GM19468 (cell line): ENCODE results near the gene CFAP52.
"Not testable (repeated sequence)": the region's sequence is repeated elsewhere in the genome, so short reads cannot be mapped to it uniquely, and the experiment has no call there.

Source experiments
- ATAC-seq: cut with Tn5 transposase; IDR thresholded peaks from one replicate; pipeline ENCODE4 v1.9.1; 2021; ENCODE audit warnings: mild to moderate bottlenecking, moderate library complexity, moderate number of reproducible peaks; ENCODE audit not compliant: unreplicated experiment; ENCODE audit errors: extremely low read depth

Gene CFAP52

DNA sequence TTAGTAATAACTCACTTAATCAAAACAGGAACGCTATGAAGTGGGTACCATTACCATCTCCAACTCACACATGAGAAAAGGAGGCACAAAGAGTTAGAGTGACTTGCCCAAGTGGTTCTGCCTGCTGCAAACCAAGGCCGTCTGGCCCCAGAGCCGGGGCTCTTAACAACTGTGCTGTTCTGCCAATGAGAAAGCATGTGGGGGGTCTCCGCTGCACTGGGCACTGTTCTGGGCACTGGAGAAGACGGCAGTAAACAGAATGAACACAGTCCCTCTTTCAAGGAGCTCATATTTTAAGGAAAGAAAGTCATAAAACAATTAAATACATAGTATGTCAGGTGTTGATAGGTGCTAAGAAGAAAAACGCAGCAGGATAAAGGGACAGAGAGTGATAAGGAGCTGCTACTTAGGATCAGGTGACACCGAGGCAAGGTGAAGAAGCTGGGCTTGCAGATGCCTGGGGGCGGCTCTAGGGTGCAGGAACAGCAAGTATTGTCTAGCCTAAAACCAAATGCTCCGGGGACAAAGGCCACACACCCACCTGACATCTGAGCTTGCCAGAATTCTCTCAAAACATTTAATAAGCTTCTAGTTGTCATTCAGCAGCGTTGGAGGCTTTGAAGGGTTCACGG lies 7.4 kb upstream of the CFAP52 start:
- no peak for ATAC-seq

DNA sequence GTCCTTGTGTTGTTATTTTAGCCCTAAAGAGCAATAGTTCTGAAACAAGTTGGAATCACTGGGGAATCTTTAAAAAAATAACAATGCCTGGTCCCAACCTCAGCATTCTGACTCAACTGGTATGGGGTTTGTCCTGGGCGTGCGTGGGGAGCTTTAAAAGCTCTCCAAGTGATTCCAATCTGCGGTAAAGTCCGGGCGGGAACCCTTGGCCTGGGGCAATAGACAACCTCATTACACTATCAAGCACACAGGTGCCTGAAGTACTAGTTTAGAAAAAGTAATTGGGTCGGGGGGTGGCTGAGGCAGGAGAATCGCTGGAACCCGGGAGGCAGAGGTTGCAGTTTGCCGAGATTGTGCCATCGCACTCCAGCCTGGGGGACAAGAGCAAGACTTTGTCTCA lies 5.2 kb upstream of the CFAP52 start:
- no peak for ATAC-seq

DNA sequence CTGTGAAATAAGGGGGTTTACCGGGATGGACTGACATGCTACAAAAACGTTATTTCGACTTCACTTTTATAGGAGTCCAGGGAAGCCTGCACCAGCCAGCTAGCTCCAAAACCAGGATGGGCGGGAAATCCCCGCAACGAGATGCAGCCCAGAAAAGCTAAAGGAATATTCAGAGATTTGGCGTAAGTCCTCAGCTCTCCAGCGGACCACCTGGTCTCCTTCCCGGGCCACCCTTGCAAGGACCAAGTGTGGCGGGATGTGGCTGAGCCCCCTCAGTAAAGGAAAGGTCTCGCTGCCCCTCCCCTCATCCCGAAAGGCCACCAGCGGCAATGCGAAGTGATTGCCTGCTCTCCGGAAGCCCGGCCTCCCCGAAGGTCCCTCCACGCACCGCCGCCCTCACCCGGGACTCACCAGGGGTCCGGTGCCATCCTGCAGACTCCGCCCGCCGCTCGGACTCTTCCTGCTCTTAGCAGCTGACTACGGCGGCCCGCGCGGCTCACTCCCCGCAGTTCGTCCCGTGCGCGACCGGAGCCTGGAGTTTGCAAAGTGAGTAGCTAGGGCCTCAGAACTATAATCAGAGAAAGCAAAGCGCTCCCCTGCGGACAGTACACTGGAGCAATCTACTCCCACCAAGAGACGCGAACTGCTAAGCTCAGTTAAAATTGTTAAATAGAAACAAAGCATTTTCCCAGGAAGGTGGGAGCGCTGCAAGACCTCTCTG lies 901 bp upstream of the CFAP52 start, which contains the start of gene STX8:
STX8 (minus strand) TSS at position 440 of the 721 bp plus-strand sequence; CDS start at position 428, 12 bp downstream.
- ATAC-seq, result no peak

- no peak for ATAC-seq
Measured at GRCh38 chr17:9577373-9577709, 899 bp downstream of the CFAP52 start.

DNA sequence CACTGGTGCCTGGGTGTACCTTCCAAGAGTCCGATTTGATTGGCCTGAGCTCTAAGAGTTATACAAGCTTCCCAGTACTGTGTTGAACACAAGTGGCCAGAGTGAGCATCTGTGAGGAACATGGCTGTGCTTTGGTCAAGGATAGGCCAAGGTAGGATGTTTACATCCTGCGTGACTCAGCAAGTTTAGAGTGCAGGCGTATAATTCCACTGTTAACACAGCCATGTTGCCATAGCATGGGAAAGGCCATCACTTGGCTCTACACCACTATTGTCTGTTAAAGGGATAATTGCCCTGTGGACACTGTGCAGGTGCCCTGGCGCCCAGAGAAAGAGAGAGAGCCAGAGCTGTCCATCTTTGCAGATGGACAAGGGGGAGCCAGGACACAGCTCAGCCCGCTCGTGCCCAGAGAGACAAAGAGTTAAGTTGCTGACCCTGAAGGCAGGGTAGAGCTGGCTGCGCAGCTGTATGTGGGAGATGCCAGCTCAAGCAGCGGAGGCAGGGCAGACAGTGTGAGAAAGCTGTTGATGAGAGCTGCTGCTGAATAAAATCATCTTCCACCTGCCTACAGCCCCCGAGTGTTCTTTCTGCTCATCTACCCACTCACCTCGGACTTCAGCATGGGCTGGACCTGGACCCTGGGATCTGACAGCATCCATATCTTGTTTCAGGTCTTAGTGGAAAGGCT lies 11.7 kb downstream of the CFAP52 start:
- no peak for ATAC-seq

DNA sequence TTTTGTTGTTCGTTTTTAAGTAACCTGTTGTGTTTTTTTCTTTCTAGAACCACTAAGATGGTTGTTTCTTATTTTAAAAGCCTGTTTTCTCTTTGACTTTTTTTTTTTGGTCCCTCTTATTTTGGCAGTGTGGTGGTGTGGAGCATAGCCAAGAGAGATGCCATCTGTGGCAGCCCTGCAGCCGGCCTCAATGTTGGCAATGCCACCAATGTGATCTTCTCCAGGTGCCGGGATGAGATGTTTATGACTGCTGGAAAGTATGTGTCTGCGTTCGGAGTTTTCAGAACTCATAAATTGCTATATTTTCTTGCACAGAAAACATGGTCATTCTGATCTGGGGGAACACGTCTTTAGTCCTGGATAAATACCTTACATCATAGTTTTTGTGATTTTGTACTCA lies 17.6 kb downstream of the CFAP52 start:
- ATAC-seq, result no peak

DNA sequence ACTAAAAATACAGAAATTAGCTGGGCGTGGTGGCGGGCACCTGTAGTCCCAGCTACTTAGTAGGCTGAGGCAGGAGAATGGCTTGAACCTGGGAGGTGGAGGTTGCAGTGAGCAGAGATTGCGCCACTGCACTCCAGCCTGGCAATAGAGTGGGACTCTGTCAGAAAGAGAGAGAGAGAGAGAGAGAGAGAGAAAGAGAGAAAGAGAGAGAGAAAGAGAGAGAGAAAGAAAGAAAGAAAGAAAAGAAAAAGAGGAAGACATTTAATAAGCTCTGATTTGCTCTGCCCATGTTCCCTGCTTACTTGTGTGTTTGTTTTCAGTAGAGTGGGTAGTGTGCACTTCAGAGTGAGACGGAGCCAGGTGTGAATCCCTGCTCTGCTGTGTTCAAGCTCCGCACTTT lies 21.2 kb downstream of the CFAP52 start:
- ATAC-seq, result not testable (repeated sequence)

DNA sequence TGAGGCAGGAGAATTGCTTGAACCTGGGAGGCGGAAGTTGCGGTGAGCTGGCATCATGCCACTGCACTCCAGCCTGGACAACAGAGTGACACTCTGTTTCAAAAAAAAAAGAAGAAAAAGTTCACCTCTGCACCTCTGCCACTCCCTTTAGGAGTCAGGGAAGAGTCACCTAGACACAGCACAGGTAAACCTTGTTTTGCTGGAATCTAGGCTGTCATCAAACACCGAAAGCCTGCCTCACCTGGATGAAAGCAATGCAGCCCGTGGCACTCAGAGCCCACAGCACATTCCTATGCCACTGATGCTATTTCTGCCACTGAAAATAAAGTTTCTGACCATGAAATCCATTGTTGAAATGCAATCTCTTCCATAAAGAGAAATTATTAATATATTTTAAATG lies 22.2 kb downstream of the CFAP52 start:
- ATAC-seq, result no peak

GRCh38 chr17:9604583-9604982 lies 28.1 kb downstream of the CFAP52 start:
- not testable (repeated sequence) for ATAC-seq

DNA sequence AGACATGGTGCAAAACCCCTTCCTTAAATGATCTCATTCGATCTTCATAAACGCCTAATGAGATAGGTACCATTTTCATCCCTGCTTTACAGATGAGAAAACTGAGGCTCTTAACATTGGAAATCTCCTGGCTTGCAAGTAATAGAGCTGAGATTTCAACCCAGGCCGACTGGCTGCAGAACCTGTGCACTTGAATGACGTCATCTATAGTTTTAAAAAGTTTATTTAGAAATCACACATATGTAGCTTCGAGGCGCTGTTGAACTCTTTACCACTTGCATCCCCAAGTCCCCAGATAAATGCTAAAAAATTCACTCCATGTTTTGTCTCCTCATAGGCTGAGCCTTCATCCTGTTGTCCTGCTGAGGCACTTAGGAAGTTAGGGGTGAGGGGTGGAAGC lies 30.0 kb downstream of the CFAP52 start:
- ATAC-seq, result no peak

DNA sequence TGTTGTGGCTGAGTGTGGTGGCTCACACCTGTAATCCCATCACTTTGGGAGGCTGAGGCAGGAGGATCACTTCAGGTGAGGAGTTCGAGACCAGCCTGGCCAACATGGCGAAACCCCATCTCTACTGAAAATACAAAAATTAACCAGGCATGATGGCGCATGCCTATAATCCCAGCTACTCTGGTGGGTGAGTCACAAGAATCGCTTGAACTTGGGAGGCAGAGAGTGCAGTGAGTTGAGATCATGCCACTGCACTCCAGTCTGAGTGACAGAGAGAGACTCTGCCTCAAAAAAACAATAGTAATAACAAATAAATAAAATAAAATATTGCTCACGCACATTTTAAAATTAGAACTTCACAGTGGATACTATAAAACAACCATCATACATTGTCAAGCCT lies 30.6 kb downstream of the CFAP52 start:
- ATAC-seq, result not testable (repeated sequence)

GRCh38 chr17:9611557-9611956 lies 35.1 kb downstream of the CFAP52 start:
- ATAC-seq, result no peak

DNA sequence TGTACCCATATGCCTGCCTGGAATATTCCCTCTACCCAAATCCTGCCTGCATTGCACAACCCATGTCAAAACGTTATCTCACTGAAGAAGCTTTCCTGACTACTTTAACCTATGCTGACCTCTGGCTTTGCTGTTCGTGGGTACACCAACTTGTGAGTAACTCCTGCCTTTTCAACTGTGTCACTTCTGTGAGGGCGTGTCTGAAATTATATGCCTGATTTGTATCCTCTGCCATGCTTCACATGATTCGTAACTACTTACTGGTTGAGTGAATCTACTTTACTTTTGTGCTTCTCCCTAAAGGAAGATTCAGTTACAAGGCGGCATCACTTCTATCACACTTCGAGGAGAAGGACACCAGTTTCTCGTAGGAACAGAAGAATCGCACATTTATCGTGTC lies 35.6 kb downstream of the CFAP52 start:
- no peak for ATAC-seq

- no peak for ATAC-seq
Measured at GRCh38 chr17:9615486-9615885, 39.0 kb downstream of the CFAP52 start.

DNA sequence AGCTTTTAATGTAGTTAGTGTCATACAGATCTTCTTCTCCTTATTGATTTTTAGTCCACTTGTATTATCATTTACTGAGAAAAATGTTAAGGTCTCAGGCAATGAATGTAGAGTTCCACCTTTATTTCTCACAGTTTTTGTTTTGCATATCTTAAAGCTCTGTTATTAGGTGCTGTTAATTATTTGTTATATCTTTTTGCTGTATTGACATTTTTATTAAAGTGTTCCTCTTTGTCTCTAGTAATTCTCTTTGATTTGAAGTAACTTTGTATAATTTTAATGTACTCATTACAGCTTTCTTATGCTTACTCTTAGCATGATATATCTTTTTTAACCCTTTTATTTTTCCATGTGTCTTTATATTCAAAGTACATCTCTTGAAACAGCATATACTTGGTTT lies 46.5 kb downstream of the CFAP52 start:
- ATAC-seq, result no peak

GRCh38 chr17:9628509-9628908 lies 52.1 kb downstream of the CFAP52 start:
- ATAC-seq, result no peak

DNA sequence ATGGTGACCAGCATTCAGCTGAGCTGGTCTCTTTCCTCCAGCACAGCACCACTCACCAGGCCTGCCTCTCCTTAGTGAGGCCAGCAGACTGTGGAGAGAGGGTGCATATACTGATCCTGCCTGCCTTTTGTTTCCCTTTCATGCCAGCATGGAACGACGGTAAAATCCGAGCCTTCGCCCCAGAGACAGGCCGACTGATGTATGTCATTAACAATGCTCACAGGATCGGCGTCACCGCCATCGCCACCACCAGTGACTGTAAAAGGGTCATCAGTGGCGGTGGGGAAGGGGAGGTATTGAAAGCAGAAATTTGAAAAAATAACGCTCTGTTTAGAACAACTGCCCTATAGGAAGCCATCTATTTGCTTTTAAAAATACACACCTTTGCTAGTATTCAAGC lies 56.3 kb downstream of the CFAP52 start:
- ATAC-seq, result no peak

- no peak for ATAC-seq
Measured at GRCh38 chr17:9635340-9635739, 58.9 kb downstream of the CFAP52 start.

GRCh38 chr17:9636501-9636900 lies 60.1 kb downstream of the CFAP52 start:
- ATAC-seq, result no peak

DNA sequence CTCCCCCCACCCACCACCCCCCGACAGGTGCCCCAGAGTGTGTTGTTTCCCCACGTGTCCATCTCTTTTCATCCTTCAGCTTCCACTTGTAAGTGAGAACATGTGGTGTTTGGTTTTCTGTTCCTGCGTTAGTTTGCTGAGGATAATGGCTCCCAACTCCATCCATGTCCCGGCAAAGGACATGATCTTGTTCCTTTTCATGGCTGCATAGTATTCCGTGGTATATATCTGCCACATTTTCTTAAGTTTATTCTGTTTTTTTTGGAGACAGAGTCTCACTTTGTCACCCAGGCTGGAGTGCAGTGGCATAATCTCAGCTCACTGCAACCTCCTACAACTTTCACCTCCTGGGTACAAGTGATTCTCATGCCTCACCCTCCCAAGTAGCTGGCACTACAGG lies 63.9 kb downstream of the CFAP52 start:
- ATAC-seq, result not testable (repeated sequence)

DNA sequence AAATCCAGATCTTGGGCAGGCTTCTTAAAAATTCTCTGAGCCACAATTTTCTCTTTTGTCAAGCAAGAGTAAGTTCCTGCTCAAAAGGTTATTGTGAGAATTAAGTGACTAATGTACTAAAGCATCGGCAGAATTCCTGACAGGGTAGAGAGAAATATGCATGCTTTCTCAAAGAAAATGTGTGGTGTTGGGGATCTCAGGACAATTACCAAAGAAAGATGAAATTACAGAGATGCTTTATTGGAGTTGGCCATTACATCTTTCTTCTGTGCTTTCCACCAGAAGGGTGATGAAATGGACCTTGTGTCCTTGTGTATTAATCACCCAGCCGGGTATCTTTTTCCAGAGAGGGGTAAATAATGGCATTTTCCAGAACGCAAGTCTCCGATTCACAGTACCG lies 67.2 kb downstream of the CFAP52 start:
- ATAC-seq, result no peak
